GM04504 (cell line): ENCODE results near the gene PTX3.

ENCODE experiments used
- DNase-seq: peaks from one replicate; pipeline ENCODE4 v3.0.0-alpha.2; 2012; ENCODE audit warnings: low read depth

The PTX3 gene

DNA sequence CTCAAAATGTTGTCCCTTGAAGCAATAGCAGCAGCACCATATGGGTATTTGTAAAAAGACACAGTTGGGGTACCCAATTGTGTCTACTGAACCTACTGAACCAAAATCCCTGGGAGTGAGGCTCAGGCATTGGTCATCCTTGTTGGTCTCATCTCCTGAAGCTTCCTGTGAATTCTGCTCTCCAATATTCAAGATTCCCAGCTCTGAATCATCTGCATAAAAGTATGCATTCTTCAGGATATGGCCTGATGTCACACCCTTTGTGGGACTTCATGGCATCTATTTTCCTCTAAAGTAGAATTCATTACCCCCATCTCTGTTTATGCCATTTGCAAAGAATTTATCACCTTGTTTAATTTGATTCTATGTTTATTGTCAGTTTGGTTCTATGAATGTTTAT lies 13.3 kb upstream of the PTX3 start:
- DNase-seq = no peak

DNA sequence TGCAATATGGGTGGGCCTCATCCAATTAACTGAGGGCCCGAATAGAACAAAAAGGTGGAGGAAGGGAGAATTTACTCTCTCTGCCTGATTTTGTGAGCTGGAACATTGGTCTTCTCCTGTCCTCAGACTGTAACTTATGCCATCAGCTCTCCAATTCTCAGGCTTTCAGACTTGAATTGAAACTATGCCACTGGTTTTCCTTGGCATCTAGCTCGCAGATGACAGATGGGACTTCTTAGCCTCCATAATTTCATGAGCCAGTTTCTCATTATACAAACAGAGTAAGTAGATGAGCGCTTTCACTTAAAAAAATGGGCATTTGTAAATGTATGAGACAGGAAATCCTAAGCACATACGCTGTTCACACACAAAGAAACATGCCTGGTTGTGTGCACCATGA lies 8.7 kb upstream of the PTX3 start:
- no peak for DNase-seq

DNA sequence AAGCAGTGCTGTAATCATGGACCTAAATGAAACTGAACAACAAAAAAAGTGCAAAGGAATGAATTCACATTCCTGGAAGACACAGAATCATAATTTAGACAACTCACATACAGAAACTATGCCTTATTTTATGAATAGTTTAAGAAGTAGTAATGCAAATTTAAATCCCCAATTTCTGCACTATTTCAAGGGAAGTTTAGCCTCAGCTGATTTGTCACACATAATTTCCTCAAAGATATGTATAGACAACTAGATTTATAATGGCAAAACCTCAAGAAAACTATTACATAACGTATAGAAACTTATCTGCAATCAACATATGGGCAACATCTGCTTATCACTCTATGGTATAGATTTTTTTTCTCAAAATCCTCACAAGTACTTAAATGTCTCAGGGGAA lies 7.8 kb upstream of the PTX3 start:
- DNase-seq = no peak

DNA sequence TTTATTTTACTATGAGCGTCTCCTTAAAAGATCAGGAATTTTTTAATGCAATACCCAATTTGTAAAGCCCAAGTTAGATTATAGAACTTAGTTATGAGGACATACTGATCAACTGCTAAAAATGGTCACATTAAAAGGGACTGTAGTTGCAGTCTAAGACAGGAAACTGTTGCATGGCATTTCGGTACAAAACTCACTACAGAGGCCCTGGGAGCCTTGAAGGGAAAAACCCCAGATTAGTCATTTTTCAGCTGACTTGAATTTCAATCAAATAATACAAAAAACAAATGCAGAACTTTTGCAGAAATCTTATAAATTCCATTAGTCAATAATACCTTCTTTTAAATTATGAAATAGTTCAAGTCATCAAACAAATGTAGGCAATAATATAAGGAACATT lies 6.9 kb upstream of the PTX3 start:
- no peak for DNase-seq

DNA sequence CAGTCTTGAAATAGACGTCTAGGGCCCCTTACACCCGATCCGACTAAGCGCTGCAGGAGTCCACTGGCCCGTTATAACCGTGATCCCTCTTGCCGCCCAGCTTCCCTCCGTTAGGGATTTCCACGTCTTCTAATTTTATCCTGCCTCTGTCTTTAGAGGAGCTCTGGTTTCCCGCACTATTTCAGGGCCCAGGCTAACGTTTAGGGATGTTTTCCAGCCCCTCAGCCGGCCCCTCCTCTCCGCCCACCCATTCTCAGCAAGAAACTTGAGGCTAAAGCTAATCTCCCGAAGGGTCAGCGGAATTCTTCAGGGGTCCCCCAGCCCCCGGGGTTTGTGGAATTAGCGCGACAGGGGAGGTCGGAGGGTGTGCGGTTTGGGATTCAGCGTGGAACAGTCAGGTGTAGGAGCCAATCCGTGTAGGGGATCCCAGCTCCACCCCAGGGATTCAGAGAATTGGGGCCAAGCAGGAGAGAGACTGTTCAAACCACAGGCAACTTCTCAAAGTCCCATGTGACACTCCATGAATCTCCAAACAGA lies 1.6 kb downstream of the PTX3 start:
- no peak for DNase-seq

DNA sequence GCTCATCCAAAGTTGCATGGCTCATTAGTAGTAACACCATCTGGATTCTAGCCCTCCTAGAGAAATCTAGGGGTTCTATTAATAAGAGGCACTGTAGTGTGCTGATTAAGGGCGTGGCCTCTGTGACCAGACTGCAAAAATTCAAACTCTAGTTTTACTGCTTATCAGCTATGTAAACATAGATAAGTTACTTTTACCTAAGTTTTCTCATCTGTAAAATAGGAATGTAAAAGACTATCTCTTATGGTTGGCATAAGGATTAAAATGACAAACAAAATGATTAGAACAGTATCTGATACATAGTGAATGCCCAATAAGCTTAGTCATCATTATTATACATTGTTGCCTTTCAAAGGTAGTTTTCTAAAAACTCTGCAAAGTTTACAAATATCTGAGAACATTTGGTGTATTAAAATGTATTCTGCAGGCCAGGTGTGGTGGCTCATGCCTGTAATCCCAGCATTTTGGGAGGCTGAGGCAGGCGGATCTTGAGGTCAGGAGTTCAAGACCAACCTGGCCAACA lies 4.5 kb downstream of the PTX3 start:
- DNase-seq = no peak

DNA sequence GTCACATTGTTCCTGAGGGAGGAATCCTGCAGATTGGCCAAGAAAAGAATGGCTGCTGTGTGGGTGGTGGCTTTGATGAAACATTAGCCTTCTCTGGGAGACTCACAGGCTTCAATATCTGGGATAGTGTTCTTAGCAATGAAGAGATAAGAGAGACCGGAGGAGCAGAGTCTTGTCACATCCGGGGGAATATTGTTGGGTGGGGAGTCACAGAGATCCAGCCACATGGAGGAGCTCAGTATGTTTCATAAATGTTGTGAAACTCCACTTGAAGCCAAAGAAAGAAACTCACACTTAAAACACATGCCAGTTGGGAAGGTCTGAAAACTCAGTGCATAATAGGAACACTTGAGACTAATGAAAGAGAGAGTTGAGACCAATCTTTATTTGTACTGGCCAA lies 6.1 kb downstream of the PTX3 start:
- DNase-seq = no peak

DNA sequence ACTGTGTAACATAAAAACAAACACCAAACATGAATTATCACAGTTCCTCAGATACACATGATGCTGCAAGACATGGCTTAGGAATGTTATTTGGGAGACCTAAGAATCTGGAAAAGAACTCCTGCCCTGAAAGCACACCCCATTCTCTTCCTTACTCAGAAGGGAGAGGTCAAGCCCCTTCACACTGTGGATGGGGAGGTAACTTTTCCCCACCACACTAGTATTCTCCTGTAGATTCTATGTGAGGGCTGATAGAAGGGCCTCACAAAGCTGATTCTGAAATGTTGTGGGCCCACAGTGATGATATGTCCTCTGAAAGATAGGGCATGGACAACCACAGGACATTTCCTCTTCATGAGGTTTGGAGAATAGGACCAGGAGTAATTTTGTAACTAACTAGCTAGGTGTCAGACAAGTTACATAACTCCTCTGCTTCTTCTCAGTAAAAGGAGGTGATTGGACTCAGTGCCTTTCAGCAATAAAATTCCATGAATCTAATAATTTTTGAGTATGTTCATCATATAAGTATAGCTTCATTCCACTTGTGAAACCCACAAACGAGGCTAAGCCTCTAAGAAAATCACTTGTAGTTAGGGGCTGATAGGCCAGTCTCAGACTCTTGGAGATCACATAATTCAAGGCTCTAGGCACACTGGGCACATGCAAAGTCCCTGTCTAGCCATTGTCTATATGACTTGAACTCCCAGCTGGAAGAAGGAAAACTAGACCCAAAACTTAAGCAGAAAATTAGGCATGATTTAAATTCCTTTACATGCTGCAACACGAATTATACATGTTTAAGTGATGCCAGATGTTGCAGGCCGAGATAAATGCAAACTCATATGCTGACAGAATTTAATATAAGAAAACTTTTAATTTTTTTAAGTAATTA lies 7.5 kb downstream of the PTX3 start:
- DNase-seq = no peak

DNA sequence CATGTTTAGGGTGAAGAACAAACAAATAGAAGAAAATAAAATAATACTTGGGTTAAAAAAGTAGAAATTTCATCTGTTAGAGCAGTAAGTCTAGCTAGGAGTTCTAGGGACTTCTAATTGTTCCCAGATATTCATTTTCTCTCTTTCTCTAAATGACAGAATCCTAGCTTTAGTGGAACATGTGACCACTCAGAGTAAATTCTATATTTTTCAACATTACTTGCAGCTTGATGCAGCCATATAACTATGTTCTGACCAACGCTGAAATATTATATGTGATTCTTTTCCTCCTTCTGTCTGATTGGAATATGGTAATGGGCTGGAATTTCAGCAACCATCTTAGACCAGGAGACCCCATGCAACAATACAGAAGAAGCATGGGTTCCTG lies 8.1 kb downstream of the PTX3 start:
- no peak for DNase-seq

DNA sequence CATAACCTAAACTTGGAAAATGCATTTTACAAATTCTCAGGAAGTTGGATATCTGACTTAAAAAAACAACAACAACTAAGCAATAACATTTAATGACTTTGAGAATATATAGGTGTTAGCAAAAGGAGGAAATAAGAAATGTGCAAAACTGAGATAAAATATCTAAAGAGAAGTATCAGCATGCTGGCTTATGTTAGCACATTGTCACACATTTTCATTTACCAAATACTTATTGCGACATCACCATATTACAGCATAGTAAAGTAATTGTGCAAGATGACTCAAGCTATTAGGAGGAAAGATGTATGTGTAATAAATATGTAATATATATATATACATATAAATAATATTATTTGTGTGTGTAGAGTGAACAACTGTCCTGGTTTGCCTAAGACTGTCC lies 9.2 kb downstream of the PTX3 start:
- no peak for DNase-seq

DNA sequence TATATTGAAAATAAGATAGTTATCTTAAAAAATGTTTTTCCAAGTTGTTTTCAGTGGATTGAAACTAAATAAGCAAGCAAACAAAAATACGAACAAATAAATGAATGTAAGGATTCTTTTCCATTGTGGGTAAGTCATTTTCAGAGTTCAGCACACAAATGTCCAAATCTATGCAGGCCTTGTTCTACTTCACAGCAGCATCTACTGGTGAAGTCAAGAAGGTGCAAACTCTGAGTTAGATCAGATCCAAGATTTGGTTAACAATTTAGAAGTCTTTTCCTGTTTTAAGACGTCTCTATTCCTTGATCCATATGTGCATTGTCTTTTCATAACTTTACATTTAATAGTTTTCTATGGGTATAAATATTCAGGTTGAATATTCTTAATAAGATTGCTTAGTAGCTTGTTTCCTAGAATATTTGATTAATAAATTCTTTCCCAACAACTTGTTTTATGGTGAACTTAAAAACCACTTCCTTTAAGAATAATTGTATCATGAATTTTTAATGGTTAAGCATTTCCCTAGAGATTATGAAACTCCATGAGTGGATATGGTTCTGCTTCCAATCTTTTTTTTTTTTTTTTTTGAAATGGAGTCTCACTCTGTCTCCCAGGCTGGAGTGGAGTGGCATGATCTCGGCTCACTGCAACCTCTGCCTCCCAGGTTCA lies 10.5 kb downstream of the PTX3 start:
- DNase-seq = no peak

DNA sequence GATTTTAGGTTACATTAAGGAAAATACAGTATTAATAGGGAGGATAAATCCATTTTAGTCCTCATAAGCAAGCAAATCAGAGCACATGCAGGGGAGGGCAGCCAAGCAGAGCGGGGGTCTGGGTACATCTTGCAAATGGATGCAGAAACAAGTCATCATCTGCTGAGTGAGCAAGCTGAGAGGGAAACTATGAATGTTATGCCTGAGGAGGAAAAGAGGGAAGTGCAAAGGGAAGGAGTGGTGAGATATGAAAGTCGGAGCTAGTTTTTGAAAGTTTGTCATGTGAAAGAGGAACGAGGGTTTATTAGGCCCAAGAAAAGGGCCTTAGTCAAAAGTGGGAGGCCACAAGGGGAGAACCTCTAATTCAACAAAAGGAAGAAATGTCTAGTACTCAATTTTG lies 15.4 kb downstream of the PTX3 start:
- no peak for DNase-seq

DNA sequence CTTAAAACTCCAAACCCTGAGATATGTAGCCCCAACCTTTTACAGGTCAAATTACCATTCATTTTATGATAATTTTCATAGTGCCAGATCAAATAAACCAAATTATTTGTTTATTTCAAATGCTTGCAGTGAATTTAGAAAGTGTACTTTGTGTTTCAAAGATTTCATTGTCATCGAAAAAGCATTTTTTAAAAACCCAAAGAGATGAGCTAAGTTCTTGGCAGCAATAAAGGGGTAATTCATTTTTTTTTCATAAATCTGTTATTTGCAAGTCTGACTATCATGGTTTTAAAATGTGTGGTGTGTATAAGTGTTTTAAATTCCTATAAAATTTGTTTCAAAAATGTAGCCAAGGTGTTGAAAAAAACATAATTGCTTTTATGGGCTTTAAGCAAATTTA lies 17.2 kb downstream of the PTX3 start:
- DNase-seq = no peak

DNA sequence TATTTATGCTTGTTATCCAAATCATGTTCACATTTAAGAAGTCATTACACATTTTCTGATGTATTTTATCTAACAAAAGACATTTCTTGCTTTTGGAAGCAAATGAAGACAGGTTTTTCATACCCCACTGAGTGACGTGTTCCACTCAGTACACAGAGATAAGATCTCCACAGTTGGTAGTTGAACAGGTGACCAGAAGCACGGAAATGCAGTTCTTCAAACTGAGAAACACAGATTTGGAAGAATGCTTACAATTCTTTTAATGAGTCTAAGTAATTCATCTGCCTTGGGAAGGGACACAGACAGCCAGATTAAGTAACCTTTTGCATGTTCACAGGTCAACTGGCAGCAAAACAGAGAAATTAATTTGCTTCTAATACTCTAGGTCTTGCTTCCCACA lies 23.1 kb downstream of the PTX3 start:
- no peak for DNase-seq

DNA sequence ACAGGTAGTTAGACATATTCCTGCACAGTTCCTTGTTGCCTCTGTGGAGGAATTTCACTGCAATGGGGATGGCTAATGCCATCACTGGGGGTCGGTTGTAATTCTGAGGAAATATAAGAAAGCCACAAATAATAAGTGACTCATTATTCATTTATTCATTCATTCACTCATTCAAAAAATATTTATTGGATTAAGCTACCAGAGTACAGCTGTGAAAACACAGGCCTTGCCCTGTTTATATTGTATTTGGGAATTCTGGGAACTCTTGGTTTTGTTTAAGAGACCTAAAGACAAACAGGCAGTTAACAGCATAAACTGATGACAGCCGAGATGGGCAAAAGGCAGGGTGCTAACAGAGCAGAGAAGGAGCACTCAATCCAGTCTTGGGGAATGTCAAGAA lies 23.6 kb downstream of the PTX3 start:
- no peak for DNase-seq

DNA sequence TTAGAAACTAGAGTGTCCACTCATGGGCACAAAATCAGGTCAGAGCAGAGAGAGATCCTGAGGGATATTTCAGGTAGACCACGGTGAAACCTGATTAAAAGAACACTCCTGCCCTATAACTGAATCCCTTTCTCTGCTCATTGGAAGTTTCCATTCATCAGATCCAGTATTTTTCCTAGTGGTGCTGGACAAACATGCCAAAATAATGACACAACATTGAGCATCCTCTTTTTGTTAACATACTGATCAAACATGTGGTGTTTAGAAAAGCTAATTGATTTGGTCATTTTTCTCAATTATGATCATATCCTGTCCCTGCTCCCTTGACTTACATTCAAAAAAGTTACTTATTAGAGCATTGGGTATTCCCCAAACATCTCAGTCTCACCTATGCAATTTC lies 27.2 kb downstream of the PTX3 start:
- DNase-seq = no peak

DNA sequence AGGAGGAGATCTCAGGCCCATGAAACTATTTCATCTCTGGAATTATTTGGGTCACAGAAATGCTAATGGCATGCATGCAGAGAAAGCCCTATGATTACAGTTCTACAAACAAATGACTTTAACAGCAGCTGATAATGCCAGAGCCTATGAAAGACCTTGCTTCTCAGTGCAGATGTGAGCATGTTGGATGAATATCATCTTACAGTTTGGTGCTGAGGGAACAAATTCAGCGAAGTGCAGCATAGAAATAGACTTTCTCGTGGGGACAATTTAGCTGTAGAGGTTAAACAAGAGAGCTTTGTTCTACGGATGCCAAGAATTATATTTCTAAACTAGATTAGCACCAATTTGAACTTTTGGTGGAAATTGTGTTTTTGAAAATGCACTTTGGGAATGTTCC lies 27.7 kb downstream of the PTX3 start:
- DNase-seq = no peak

DNA sequence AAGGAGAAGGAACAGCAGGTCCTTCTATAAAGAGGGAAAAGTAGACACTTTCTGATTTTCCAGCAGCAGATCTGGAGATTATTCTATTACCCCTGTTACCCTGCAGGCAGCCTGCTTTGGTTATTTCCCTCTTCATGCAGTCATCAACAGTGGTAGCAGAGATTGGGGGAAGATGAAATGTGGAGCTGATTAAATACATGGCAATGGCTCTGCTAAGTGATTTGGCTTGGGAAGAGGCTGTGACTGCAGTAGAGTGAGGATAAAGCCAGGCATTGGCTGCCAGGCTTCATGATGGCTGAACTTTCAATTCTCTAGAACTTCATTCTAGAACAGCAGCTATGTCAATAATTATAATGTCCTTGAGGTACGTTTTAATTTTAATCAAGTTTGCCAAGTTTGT lies 29.1 kb downstream of the PTX3 start:
- DNase-seq = no peak

DNA sequence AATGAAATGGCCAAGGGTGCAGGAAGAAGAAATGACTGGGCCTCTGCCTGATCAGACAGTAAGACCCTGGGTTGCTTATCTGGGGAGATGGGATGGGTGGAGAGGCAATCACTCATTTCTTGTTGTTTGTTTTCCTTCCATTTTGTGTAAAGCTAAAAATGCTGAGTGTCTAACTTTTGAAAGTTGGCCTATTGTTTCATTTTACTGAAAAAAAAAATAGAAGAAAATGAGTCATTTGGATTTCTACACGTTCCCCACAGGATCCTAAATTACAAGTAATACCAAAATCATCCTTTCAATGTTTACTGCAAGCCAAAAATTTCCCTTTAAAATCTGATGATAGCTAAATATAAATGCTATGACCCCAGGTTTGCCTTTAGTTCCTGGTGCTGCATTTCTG lies 30.6 kb downstream of the PTX3 start:
- no peak for DNase-seq

DNA sequence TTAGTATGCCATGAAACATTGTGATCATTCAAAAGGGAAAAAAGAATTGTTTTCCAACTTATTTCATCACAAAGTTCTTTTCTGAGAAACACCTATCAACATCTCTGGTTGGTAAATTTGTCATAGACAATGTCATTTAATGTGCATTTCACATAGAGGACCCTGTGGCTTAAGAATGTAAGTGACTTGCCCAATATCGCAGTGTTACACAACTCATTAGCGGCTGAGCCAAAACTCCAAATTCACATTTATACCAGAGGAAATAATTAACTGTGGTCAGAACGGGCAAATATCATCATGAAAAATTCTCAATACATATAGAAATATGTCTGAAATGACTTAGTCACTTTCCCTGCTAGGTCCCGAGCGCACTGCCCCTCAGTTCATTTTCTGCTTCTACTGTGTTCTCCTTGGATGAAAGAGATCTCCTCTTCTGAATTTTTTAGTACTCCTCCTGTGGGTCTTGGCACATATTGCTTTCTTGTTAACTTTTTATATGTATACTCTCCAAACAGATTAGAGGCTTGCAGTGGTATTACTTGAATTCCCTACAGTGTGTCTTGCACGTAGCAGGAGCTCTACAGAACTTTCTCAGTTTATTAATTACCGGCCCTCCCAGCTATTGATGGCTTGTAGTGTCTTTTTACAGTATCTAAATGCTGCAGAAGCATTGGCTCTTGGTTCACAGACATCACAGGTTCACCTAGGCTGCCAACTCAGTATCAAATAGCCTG lies 33.1 kb downstream of the PTX3 start:
- DNase-seq = no peak

DNA sequence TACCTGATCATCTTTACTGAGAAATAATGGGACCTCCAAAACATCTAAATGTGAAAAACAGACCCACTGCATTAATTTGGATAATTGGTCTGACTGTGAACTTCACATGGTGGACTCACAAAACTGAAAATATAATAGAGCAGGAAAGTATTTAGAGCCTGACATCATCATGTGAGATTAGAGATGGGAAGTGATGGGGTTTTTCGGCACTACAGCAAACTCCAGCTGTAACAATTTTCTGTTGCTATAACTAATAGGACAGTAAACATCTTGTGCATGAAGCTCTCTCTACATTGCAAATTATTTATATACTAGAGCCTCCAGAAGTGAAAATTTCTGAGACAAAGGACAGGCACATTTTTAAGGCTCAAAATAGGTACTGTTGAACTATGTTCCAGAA lies 34.4 kb downstream of the PTX3 start:
- no peak for DNase-seq

DNA sequence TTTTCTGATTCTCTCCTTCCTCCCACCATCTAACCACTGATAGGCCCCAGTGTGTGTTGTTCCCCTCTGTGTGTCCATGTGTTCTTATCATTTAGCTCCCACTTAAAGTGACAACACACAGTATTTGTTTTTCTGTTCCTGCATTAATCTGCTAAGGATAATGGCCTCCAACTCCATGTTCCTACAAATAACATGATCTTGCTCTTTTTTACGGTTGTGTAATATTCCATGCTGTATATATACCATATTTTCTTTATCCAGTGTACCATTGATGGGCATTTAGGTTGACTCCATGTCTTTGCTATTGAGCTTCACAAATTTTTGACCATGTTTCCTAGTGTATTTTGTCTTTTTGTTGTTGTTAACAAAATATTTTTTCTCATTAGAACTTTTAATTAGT lies 36.0 kb downstream of the PTX3 start:
- DNase-seq = no peak
